GM21390 (cell line): ENCODE measurements around the gene DIAPH3.

ENCODE experiments used
- ATAC-seq: cut with Tn5 transposase; IDR thresholded peaks from one replicate; pipeline ENCODE4 v1.9.1; 2021; ENCODE audit not compliant: unreplicated experiment

DIAPH3 gene

GRCh38 chr13:59970847-59971246 is 192.9 kb downstream of the DIAPH3 start:
- ATAC-seq, result no peak

DNA sequence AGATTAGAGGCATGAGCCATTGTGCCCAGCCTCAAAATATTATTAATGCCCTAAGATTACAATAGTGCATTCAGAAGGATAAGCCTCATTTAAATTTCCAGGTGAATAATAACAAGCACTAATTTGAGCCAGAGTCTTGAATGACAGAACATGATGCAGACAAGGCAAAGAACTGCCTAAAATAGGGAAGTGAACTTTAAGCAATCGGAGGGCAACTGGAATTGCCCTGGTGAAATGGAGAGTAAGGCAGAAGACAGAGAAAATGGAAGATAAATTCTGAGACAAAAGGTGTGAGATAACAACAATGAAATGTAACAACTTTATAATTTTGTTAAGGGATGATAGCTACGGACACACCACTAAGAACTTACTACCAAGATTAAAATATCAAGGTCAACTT is 199.9 kb downstream of the DIAPH3 start:
- no peak for ATAC-seq

- no peak for ATAC-seq
Observed at GRCh38 chr13:59963383-59963782, 200.3 kb downstream of the DIAPH3 start.

DNA sequence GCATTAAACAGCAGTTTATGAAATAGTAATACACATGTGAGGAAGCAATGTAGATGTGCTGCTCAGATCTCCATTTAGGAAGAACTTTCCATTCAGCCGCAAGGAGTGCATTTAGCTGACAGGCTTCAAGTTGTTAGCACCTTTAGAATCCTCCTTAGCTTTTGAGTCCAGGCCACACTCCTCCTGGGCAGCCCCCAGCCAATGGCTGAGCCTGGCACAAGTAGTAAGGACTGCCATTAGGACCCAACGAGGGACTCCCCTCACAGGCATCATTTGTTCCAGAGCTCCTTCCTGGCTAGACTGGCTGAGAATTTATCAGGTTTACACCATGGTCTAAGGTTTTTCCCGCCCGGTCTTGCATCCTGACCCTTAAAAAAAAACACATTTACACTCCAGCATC is 201.4 kb downstream of the DIAPH3 start:
- ATAC-seq, result no peak

GRCh38 chr13:59960683-59961082 is 203.0 kb downstream of the DIAPH3 start:
- ATAC-seq, result no peak

DNA sequence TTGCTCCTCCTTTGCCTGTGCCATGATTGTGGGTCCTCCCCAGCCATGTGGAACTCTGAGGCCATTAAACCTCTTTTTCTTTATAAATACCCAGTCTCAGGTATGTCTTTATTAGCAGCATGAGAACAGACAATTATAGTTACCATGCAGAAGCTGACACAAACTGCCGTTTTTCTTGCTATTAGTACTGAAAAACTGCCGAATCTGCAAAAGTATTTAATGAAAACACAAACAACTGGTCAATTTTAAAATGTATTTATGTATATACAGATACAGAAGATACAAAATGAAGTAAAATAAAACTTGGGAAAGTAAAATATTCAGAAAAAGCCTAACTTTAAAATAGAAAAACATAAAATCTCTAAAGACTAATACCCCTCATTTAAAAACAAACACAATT is 206.3 kb downstream of the DIAPH3 start:
- no peak for ATAC-seq

DNA sequence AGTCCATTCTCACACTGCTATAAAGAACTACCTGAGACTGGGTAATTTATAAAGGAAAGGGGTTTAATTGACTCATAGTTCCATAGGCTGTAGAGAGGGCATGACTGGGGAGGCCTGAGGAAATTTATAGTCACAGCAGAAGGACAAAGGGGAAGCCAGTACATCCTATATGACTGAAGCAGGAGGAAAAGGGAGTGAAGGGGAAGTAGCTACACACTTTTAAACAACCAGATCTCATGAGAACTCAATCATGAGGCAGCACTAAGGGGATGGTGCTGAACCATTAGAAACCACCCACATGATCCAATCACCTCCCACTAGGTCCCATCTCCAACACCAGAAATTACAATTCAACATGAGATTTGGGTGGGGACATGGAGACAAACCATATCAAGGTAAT is 209.1 kb downstream of the DIAPH3 start:
- ATAC-seq, result no peak

DNA sequence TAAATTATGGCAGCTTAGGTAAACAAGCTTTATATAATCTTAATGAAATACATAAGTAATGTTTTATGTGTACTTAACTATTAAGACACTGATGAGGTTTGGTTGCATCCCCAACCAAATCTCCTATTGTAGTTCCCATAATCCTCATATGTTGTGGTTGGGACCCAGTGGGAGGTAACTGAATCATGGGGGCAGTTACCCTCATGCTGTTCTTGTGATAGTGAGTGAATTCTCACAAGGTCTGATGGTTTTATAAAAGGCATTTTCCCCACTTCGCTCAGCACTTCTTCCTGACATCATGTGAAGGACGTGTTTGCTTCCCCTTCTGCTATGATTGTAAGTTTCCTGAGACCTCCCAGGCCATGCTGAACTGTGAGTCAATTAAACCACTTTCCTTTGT is 212.7 kb downstream of the DIAPH3 start:
- ATAC-seq, result no peak

GRCh38 chr13:59950266-59950665 is 213.5 kb downstream of the DIAPH3 start:
- ATAC-seq, result no peak

DNA sequence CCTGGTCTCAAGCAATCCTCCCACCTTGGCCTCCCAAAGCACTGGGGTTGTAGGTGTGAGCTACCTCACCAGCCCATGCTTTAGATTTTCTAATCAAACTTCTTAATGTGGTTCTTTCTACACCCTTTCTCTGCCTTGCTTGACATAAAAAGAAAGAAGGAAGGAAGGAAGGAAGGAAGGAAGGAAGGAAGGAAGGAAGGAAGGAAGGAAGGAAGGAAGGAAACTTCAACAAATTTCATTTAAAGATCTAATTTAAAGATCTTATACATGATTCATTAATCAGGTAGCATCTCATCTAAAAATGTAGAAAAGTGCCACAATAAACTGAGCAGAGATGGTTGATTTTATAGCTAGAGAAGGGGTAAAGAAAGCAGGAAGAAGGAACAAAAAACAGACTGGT is 215.0 kb downstream of the DIAPH3 start:
- ATAC-seq, result no peak

DNA sequence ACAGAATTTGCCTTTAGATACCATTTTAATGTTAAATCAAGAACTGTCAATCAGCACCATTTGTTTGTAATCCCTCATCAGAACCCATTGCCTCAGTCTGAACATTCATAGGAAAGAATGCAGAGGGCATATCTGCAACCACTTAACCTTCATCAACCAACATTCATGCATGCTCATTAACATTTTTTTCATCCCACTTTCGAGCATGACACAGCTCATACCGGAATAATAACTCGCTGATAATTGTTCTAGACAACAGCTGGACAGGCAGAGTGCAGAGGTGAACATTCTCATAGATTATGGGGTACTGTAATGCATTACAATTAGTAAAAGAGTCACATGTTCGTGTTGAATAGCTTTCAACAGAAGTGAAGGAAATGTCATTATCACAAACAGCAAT is 216.8 kb downstream of the DIAPH3 start:
- ATAC-seq, result no peak

DNA sequence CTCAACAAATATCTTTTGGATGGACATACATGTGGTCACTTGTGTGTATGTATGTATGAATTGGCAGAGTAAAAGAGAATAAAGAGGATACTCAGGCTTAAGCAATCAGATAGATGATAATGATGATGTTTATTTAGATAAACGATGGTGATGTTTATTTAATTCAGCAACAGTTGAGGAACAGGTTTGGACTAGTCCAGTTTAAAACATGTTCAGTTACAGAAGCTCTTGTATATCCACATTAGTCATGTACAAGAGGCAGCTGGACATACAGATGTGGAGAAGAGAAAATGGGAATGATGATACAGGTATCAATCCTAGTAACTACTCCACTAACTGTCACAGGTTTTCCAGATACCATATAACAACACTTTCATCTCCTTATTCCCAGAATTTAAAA is 232.1 kb downstream of the DIAPH3 start:
- ATAC-seq, result no peak

GRCh38 chr13:59924256-59924655 is 239.5 kb downstream of the DIAPH3 start:
- ATAC-seq, result no peak

DNA sequence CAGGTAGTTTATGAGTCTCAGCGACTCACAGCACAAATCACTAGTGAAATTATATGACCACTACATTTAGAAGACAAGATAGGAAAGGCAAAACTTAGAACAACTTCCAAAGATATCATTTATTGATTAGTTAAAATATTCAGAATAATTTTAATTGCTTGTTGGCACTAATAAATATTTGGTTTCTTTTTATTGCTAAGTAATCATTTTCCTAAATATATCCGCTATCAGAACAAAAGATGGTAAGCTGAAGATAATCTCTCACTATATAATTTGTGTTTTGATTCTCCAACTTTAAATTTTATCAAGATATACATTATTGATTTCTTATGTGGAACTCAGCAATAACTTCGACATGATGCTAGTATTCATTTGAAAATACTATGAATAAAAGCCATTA is 248.5 kb downstream of the DIAPH3 start:
- no peak for ATAC-seq

- no peak for ATAC-seq
Observed at GRCh38 chr13:59914556-59914955, 249.2 kb downstream of the DIAPH3 start.

DNA sequence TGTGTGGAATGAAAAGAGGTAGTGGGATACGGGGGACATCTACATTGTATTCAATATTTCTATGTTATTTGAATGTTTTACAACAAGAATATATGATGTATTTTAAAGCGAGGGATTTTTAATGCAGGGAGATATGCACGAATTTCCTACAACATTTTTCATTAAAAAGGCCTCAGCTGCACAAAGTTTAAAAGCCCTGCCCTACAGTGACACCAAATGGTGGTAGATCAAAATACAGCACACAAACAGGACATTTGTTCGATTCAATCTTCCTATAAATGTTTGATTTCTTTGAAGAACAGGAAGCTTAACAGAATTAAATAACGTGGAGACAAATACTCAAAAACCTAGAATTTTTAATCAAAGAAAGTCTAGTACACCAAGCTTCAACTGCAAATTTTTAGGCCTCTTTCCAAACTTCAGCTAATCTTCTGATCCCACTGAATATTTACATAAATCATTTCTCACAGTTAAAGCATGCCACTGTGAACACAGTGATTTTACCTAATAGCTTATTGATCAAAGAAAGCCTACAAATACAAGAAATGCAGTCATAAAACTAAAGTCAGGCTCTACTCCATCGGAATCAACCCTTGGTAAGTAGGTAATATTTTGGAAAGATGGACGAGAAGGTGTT is 257.2 kb downstream of the DIAPH3 start:
- no peak for ATAC-seq

GRCh38 chr13:59901191-59901590 is 262.5 kb downstream of the DIAPH3 start:
- no peak for ATAC-seq

DNA sequence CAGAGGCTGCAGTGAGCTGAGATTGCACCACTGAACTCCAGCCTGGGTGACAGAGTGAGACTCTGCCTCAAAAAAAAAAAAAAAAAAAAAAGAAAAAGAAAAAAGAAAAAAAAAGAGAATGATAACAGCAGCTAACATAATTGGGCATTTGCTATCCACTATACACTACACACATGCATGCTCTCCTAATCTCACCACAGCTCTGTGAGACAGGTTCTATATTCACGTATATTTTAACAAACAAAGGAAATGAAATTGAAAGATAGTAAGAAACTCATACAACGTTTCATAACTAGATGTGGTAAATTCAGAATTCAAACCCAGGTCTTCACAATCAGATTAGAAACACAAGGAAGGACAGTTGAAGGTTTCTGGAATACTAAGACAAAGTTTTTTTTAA is 265.7 kb downstream of the DIAPH3 start:
- no peak for ATAC-seq

GRCh38 chr13:59893266-59893665 is 270.5 kb downstream of the DIAPH3 start:
- ATAC-seq, result no peak

- no peak for ATAC-seq
Observed at GRCh38 chr13:59891053-59891452, 272.7 kb downstream of the DIAPH3 start.

GRCh38 chr13:59890054-59890453 is 273.7 kb downstream of the DIAPH3 start:
- no peak for ATAC-seq

GRCh38 chr13:59888408-59888807 is 275.3 kb downstream of the DIAPH3 start:
- no peak for ATAC-seq

DNA sequence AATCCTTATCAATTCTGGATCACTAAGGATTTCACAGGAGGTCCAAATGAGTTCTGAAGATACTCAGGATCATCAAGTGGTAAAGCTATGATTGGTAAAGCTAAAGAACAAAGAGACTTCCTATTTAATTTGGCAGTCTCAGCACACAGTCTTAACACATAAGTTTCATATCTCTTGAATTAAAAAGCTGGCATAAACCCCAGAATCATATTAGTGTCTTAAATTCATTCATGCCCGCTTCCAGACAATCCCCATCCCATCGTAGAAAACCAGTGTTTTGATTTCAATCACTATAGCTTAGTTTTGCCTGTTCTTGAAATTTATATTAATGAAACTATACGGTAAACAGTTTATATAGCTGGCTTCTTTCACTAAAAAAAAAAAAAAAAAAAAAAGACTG is 278.7 kb downstream of the DIAPH3 start:
- no peak for ATAC-seq

DNA sequence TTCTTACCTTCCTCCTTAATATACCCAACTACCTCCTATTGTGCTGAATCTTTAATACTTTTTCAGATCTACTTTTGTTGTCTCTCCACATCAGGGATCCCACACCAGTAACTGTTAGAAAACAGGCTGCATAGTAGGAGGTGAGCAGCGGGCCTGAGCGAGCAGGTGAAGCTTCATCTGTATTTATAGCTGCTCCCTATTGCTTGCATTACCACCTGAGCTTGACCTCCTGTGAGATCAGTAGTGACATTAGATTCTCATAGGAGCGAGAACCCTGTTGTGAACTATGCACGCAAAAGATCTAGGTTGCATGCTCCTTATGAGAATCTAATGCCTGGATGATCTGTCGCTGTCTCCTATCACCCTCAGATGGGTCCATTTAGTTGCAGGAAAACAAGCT is 279.8 kb downstream of the DIAPH3 start:
- no peak for ATAC-seq
